Measurements from ENCODE around the gene NLRP3.

The NLRP3 gene

DNA sequence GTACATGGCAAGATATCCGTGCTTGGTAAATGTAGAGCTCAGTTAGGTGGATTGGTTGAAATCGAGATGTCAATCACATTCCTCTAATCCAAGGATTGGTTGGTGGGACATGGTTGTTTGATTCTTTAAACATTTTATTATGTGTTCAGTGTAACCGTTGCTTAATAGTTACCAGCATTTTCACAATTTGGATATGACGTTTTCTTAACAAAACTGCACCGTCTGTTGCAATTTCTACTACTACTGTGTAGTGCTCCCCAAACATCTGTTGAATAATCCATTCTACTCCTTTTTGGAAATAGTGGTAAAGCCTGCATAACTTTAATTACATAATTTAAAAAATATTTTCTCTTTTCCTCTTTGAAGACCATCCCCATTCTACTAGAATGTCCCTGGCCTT lies 25.6 kb downstream of the NLRP3 start:
- no peak overlapping the region for H3K4me3 ChIP-seq (ENCODE audit: low read length)
- no peak for DNase-seq (ENCODE audit: low read depth)
- TF ChIP-seq, protein P1, sequence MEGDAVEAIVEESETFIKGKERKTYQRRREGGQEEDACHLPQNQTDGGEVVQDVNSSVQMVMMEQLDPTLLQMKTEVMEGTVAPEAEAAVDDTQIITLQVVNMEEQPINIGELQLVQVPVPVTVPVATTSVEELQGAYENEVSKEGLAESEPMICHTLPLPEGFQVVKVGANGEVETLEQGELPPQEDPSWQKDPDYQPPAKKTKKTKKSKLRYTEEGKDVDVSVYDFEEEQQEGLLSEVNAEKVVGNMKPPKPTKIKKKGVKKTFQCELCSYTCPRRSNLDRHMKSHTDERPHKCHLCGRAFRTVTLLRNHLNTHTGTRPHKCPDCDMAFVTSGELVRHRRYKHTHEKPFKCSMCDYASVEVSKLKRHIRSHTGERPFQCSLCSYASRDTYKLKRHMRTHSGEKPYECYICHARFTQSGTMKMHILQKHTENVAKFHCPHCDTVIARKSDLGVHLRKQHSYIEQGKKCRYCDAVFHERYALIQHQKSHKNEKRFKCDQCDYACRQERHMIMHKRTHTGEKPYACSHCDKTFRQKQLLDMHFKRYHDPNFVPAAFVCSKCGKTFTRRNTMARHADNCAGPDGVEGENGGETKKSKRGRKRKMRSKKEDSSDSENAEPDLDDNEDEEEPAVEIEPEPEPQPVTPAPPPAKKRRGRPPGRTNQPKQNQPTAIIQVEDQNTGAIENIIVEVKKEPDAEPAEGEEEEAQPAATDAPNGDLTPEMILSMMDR (conservative IDR thresholded peaks at IDR 0.05; ENCODE audit: low read depth, low read length), result no peak

GRCh38 chr1:247442164-247442563 lies 26.2 kb downstream of the NLRP3 start:
- H3K4me3 ChIP-seq (ENCODE audit: low read length), result no peak overlapping the region
- DNase-seq (ENCODE audit: low read depth), result no peak
- TF ChIP-seq, protein P1 (conservative IDR thresholded peaks at IDR 0.05; ENCODE audit: low read depth, low read length), result no peak

DNA sequence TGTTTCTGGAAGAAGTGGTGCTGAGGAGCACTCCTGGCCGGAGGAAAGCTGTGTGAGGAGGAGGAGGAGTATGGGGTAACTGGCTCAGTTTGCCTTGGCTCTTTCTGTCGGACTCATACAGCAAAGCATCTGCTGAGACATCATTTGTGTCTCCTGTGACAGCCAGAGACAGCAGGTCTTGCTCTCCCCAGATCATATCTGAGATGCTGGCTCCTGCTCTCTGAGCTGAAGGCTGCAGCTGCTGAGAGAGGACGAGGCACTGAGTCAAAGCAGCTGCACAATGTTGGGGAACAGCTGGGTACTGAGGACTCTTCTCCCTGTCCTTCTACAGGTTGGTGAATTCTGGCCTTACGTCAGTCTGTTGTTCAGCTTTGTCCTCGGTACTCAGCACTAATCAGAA lies 27.7 kb downstream of the NLRP3 start:
- TF ChIP-seq, protein P1 (conservative IDR thresholded peaks at IDR 0.05; ENCODE audit: low read depth, low read length), result no peak
- H3K4me3 ChIP-seq (ENCODE audit: low read length), result no peak overlapping the region
- DNase-seq (ENCODE audit: low read depth), result no peak

- TF ChIP-seq, protein P1 (conservative IDR thresholded peaks at IDR 0.05; ENCODE audit: low read depth, low read length), result no peak
- no peak for DNase-seq (ENCODE audit: low read depth)
- no peak overlapping the region for H3K4me3 ChIP-seq (ENCODE audit: low read length)
These were observed 28.6 kb downstream of the NLRP3 start for GRCh38 chr1:247444571-247444970.

- DNase-seq (ENCODE audit: low read depth), result no peak
- no peak overlapping the region for H3K4me3 ChIP-seq (ENCODE audit: low read length)
- TF ChIP-seq, protein P1 (conservative IDR thresholded peaks at IDR 0.05; ENCODE audit: low read depth, low read length), result no peak
These were observed 29.8 kb downstream of the NLRP3 start for GRCh38 chr1:247445526-247446356.

DNA sequence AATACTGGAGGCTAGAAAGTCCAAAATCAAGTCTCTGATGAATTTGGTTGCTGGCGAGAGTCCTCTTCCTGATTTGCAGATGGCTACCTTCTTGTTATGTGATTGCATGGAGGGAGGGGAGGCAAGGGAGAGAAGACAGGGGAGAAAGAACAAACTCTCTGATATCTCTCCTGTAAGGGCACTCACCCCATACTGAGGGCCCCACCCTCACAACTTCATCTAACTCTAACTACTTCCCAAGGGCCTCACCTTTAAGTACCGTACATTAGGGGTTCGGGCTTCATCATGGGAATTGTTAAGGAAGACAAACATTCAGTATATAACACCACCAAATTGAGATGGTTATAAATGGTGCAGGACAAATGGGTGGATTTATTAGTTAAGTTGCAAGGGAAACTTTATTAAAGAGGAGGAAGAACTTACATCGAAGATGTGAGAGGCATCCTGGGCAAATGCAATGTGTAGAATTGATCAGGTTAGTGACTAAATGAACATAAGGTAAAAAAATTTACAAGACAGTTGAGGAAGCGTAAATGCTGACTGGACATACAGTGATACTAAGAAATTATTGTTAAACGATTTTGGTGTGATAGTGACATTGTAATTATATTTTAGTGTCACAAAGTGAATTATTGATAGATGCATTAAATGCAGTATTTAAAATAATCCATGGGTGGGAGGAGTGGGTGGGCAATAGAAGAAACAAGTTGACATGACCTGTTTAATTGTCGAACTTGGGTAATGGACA lies 31.4 kb downstream of the NLRP3 start:
- TF ChIP-seq, protein P1 (conservative IDR thresholded peaks at IDR 0.05; ENCODE audit: low read depth, low read length), result no peak
- no peak for DNase-seq (ENCODE audit: low read depth)
- peak overlapping the region; percentile 58 for H3K4me3 ChIP-seq (ENCODE audit: low read length)

All from retinal pigment epithelial cell (primary cell).